22Rv1 (cell line): ENCODE results near the gene MSX2.

ENCODE experiments used
- ZFX ChIP-seq: fragments of 450-650 bp; IDR thresholded peaks from 2 replicates; pipeline ENCODE4 v1.6.1; 2017; ENCODE audit warnings: antibody characterized with exemption, borderline replicate concordance
- TF ChIP-seq, protein P1 (sequence below): fragments of 450-650 bp; IDR thresholded peaks from 2 replicates; pipeline ENCODE4 v1.5.1; 2017; ENCODE audit warnings: mild to moderate bottlenecking

DNA sequence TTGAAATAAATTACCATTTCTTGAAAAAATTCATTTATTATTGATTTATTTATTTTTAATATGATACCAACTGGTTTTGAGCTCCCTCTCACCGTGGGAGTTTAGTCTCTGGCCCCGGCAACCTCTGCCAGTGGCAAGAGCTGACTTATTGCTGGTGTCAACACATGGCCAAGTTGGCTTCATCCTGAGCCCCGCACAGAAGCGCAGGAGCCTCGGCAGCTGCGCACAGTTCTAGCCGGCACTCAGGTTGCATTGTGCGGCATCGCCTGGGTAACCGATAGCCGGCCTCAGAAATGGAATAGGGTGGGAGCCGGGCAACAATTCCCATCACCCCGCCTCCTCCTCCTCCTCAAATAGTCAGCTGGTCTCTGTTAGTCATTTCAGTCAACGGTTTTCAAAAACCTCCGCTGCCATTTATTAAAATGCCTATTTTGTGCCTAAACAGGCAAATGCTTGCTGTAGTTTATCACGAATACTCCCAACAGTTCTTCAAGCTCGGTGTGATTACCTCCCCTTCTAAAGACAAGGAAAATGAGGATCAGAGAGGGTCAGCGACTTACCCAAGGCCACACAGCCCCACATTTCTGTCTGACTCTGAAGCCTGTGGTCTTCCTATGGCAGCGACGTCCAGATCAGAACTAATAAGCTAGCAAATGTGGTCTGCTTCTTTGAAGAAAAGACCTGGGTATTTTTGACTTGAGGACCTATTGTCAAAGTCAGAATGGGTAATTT, 15.7 kb upstream of the MSX2 start:
- TF ChIP-seq, protein P1, sequence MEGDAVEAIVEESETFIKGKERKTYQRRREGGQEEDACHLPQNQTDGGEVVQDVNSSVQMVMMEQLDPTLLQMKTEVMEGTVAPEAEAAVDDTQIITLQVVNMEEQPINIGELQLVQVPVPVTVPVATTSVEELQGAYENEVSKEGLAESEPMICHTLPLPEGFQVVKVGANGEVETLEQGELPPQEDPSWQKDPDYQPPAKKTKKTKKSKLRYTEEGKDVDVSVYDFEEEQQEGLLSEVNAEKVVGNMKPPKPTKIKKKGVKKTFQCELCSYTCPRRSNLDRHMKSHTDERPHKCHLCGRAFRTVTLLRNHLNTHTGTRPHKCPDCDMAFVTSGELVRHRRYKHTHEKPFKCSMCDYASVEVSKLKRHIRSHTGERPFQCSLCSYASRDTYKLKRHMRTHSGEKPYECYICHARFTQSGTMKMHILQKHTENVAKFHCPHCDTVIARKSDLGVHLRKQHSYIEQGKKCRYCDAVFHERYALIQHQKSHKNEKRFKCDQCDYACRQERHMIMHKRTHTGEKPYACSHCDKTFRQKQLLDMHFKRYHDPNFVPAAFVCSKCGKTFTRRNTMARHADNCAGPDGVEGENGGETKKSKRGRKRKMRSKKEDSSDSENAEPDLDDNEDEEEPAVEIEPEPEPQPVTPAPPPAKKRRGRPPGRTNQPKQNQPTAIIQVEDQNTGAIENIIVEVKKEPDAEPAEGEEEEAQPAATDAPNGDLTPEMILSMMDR, result no peak
- no peak for TF ChIP-seq ZFX
